NCI-H774 (cell line): Measurements from ENCODE around the gene C2orf72.
"Not testable (repeated sequence)": the region's sequence is repeated elsewhere in the genome, so short reads cannot be mapped to it uniquely, and the experiment has no call there.

Experiments
- DNase-seq: peaks from one replicate; lab custom pipeline; 2025; lab: John Stamatoyannopoulos, UW

Gene C2orf72

GRCh38 chr2:231015478-231015877 is 21.8 kb upstream of the C2orf72 start:
- no peak for DNase-seq

GRCh38 chr2:231015926-231016325 is 21.4 kb upstream of the C2orf72 start:
- no peak for DNase-seq

GRCh38 chr2:231016566-231017230 is 20.6 kb upstream of the C2orf72 start:
- no peak for DNase-seq

GRCh38 chr2:231017231-231017598 is 20.1 kb upstream of the C2orf72 start:
- no peak for DNase-seq

GRCh38 chr2:231018184-231018583 is 19.1 kb upstream of the C2orf72 start:
- no peak for DNase-seq

GRCh38 chr2:231025059-231025458 is 12.3 kb upstream of the C2orf72 start:
- DNase-seq: not testable (repeated sequence)

GRCh38 chr2:231028889-231029288 is 8.4 kb upstream of the C2orf72 start:
- no peak for DNase-seq

GRCh38 chr2:231029563-231029962 is 7.8 kb upstream of the C2orf72 start:
- DNase-seq: no peak

- no peak for DNase-seq
Observed at GRCh38 chr2:231030725-231031124, 6.6 kb upstream of the C2orf72 start.

GRCh38 chr2:231032575-231033140 is 4.7 kb upstream of the C2orf72 start:
- no peak for DNase-seq

GRCh38 chr2:231033147-231034132 is 3.9 kb upstream of the C2orf72 start:
- DNase-seq: no peak

- DNase-seq: no peak
Observed at GRCh38 chr2:231034291-231034882, 2.9 kb upstream of the C2orf72 start.

GRCh38 chr2:231036131-231036530 is 1.2 kb upstream of the C2orf72 start:
- DNase-seq: no peak

- DNase-seq: no peak
Observed at GRCh38 chr2:231036578-231037106, 681 bp upstream of the C2orf72 start.

GRCh38 chr2:231037731-231038482 is 584 bp downstream of the C2orf72 start:
- no peak for DNase-seq

- no peak for DNase-seq
Observed at GRCh38 chr2:231038483-231039293, 1.4 kb downstream of the C2orf72 start.

- no peak for DNase-seq
Observed at GRCh38 chr2:231039294-231039664, 2.0 kb downstream of the C2orf72 start.

GRCh38 chr2:231039821-231040364 is 2.6 kb downstream of the C2orf72 start:
- no peak for DNase-seq

GRCh38 chr2:231041061-231041689 is 3.9 kb downstream of the C2orf72 start:
- no peak for DNase-seq

- DNase-seq: no peak
Observed at GRCh38 chr2:231043796-231044195, 6.5 kb downstream of the C2orf72 start.
